Activated CD4-positive, alpha-beta T cell treated with anti-CD3 and anti-CD28 coated beads, Interleukin-2, amount 50 U/mL, for 1 hour (primary cell): Measurements from ENCODE around the gene TBCB.
"Not testable (repeated sequence)": the region's sequence is repeated elsewhere in the genome, so short reads cannot be mapped to it uniquely, and the experiment has no call there.

Experiments used
- DNase-seq: peaks from one replicate; pipeline ENCODE4 v3.0.0-alpha.2; 2020

Gene TBCB

DNA sequence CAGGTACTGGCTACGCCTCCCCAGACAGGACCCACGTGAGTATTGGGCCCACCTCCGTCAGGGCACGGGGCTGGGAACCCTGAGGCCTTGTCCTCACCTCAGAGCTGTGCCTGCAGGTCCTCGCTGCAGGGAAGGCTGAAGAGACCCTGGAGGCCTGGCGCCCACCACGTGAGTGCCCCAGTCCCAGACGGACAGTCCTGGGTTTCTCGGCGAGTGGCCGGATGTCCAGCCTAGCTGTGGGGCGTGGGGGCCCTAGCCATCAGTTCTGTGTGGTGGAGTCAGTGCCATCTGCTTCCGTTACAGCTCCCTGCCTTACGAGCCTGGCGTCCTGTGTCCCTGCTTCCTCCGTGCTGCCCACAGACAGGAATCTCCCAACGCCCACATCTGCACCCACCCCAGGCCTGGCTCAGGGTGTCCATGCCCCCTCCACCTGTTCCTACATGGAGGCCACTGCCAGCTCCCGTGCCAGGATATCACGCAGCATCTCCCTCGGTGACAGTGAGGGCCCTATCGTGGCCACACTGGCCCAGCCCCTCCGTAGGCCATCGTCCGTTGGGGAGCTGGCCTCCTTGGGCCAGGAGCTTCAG lies 12.1 kb upstream of the TBCB start:
- no peak for DNase-seq

DNA sequence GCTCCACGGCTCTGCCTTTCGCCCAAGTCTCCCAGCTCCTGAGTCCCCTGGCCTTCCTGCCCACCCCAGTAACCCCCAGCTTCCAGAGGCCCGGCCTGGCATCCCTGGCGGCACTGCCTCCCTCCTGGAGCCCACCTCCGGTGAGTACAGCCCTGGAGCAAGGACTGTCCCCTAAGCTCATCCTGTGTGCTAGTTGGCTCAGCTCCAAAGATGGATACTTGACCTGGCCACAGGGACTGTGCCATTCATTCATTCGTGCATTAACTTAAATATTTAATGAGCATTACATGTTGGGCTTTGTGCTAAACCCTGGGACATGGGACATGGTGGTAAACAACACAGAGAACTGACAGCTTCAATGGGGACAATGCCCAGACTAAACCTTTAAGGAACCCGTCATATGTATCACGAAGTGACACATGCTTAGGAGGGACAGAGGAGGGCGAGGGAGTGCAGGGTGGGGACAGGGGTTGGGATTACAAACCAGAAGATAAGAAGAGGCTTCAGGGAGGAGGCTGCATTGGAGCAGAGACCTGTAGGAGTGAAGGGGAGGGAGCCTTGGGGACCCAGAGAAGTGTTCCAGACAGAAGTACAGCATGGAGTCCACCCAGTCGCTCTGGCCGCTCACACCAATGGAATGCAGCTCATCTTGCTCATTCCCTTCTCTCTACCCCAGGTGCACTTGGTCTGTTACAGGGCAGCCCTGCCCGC lies 11.3 kb upstream of the TBCB start:
- no peak for DNase-seq

DNA sequence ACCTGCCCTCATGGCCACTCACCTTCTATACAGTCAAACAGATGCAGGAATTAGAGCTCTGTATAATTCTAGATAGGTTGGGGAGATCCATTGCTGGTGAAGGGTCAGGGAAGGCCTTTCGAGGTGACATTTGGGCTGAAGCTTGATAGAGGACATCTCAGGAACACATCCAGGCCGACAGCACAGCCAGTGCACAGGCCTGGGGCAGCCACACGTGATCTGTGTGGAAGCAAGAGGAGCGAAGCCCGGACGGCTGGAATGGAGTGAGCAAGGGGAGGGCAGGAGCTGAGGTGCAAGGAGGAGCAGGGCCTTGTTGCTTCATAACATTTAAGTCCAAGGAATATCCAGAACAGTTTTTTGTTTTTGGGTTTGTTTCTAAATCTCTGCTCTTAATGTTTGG lies 8.8 kb upstream of the TBCB start:
- no peak for DNase-seq

DNA sequence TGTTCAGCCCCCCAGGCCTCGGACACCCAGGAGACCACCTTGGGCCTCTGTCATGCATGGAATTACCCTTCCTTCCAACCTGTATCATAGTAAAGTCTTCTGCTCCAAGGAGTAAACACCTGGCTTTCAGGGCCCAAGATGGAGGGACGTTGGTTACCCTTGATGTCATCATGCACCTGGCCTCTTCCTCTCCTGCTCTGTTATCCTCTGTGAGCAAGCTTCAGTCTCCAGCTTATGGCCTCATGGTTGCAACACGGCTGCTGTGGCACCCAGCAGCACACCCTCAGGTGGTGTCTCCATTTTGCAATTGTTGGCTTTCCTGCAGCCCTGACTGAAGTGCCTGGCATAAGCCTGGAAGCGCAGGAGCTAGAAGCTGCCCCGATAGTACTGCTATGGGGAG lies 8.3 kb upstream of the TBCB start:
- no peak for DNase-seq

- no peak for DNase-seq
Observed at GRCh38 chr19:36108684-36109083, 6.6 kb upstream of the TBCB start.

DNA sequence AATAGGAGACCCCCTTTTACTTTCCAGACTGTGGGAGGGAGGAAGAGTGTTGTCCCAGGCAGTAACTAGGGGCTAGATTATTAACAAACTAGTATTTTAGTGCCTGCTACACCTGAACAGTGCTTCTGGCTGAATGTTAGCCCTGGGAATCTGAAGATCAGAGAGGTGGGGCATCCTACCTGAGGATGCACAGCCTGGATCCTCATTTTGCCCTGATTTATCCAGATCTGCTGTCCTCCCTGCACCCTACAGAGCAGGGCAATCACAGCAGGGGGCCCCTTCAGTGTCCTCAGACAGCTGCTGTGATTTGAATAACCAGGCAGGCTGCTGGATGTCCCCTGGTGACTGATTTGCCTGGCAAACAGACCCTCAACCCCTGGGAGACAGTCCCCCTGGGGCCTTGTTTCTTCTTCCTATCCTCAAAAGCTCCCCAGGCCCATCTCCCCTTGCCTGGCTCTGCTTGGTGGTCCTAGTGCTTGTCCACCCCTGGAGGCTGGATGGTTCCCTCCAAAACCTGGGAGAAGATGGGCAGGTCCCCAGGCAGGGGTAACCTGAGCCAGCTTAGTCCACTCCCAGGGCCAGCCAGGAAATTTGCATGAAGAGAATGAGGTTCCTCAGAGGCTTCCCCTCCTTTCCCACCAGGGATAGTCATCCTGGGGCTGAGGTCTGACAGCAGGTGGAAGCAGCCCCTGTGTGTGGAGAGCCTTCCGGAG lies 4.6 kb upstream of the TBCB start, which contains the start of gene OVOL3:
TSS of gene OVOL3 (plus strand) at position 657 of the 713 bp plus-strand sequence. CDS start 60 bp downstream, outside the sequence.
- no peak for DNase-seq

DNA sequence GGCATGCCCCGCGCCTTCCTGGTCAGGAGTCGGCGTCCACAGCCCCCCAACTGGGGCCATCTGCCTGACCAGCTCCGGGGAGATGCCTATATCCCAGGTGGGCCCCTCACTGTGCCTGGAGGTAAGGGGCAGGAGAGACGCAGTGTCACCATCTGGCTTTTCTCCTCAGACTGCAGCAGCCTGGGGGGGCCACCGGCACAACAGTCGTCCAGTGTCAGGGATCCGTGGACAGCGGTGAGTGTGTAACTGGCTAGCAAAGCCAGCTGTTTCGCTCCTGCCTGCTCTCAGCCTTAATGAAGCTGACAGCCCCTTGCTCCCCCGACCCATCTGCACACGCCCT lies 4.1 kb upstream of the TBCB start:
- DNase-seq: no peak

DNA sequence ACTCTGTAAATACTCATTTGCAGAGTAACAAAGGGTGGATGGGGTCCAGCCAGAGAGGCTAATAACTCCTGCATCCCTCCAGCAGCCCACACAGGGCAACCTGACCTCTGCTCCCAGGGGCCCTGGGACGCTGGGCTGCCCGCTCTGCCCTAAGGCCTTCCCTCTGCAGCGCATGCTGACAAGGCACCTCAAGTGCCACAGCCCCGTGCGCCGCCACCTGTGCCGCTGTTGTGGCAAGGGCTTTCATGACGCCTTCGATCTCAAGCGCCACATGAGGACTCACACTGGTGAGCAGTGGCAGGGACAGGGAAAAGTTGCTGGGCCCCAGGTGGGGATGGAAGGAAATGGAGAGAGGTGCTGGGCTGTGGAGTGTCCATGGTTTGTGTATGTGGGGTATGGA lies 2.6 kb upstream of the TBCB start:
- no peak for DNase-seq

GRCh38 chr19:36113425-36113824 lies 1.8 kb upstream of the TBCB start:
- DNase-seq: no peak

- no peak for DNase-seq
Observed at GRCh38 chr19:36113894-36114720, 1.2 kb upstream of the TBCB start.

DNA sequence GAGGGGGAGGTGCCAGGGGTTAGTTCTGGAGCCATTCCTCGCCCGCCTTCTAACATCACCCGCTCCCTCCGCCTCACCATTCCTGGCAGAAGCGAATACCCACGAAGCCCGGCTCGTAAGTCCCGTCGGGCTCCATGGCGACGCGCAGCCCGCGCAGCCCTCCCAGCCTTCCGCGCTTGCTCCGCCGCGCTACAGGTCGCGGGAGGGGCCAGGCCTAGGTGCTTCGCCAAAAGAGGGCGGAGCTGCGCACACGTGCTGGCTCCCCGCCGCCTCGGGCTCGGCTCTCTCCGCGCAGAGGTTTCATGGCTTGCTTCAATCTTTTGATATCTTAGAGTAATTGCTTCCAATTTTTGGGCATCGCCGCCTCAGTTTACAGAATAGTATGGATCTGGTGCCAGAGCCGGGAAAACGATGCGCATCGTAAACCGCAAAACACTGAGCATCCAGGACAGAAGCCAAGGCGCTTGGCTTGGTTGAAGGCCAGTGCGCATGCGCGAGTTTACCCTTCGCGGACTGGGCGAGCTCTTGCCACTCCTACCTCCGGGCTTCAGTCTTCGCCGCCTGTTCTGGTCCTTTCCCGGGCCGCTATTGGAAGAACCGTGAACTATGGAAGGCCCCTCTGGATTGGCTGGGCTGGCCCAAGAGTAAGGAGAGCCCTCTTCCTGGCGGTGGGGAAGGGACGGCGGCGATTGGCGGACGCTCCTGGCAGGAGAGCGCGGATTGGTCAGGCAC lies 381 bp upstream of the TBCB start, which contains the start of gene POLR2I:
TSS of gene POLR2I (minus strand) at position 155 of the 732 bp plus-strand sequence. CDS start at position 136, 19 bp downstream.
- DNase-seq: peak; percentile 97

- DNase-seq: no peak
Observed at GRCh38 chr19:36116344-36116637, 1.0 kb downstream of the TBCB start.

- DNase-seq: no peak
Observed at GRCh38 chr19:36120092-36120983, 5.1 kb downstream of the TBCB start.

DNA sequence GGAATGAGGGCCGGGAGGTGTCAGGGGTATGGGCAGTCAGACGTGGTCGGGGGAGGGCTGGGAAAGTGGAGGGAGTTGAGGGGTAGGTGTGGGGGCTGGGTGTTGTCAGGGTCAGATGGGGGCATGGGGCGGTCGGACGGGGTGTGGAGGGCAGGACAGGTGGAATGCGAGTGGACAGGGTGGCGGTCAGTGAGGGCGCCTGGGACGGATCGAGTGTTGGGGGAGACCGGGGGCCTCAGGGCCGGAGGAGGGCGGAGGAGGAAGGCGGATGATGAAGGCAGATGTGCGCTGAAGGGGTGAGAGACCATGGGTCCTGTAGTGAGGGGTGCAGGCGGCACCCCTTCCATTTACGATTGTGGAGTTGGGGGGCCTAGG lies 5.7 kb downstream of the TBCB start:
- no peak for DNase-seq

GRCh38 chr19:36121486-36122124 lies 6.3 kb downstream of the TBCB start:
- no peak for DNase-seq

DNA sequence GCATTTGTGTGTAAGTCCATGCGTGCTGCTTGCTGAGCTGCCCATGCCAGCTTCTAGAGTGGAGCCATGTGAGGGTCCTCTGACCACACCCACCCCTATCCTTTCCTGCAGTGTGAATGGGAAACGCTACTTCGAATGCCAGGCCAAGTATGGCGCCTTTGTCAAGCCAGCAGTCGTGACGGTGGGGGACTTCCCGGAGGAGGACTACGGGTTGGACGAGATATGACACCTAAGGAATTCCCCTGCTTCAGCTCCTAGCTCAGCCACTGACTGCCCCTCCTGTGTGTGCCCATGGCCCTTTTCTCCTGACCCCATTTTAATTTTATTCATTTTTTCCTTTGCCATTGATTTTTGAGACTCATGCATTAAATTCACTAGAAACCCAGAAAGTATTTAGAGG lies 10.3 kb downstream of the TBCB start:
- no peak for DNase-seq

DNA sequence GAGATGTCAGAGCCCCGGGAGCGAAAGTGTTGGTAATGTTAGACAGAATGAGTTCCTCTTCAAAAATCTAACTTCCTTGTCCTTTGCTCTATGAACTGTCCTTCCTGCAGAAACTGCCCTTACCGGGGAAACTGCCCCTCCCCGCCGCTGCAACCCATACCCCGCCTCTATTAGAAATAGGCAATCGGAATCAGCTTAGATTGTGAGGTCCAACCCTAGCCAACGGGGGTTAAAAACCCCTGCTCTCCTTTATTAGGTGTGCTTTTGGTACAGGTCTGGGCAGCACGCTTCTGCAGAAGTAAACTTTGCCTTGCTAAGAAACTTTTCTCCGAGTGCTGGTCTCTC lies 13.1 kb downstream of the TBCB start:
- no peak for DNase-seq

- not testable (repeated sequence) for DNase-seq
Observed at GRCh38 chr19:36131221-36131620, 16.0 kb downstream of the TBCB start.

- not testable (repeated sequence) for DNase-seq
Observed at GRCh38 chr19:36134867-36135266, 19.6 kb downstream of the TBCB start.

- no peak for DNase-seq
Observed at GRCh38 chr19:36136964-36137686, 21.9 kb downstream of the TBCB start.

- DNase-seq: no peak
Observed at GRCh38 chr19:36139120-36139472, 23.8 kb downstream of the TBCB start.
